IMR-90 (cell line): ENCODE data around the gene PRKAR1B. TPM values are rescaled to one million over a fixed set of nuclear protein-coding genes. Genes with fewer than 3 reads are reported as not detected.

ENCODE experiments used
- ATAC-seq: fragments of 200-7000 bp; cut with Tn5 transposase; 2 replicates; pipeline ENCODE4 v1.9.1; 2020; ENCODE audit warnings: low read depth, mild to moderate bottlenecking, moderate library complexity
- BruUV-seq: library from RNA; stranded (reverse); fragments of 400-500 nt; replicated peaks from 2 replicates; lab custom pipeline; 2021; lab: Mats Ljungman, UMichigan
- CTCF ChIA-PET: fragments of 300-600 bp; formaldehyde crosslinking; extraction: SDS; loops from one replicate; lab custom pipeline; 2021; ENCODE audit warnings: antibody characterized with exemption; lab: Yijun Ruan, JAX
- POLR2A ChIA-PET: fragments of 300-600 bp; sonication (Branson Sonifier 250); formaldehyde crosslinking; loops from one replicate; lab custom pipeline; 2022; ENCODE audit warnings: antibody characterized with exemption; ENCODE audit not compliant: unreplicated experiment; lab: Charles Lee
- DNase-seq: peaks from one replicate; pipeline ENCODE4 v3.0.0; 2013
- H2AFZ ChIP-seq: replicated peaks from 2 replicates; pipeline ENCODE3; 2013; ENCODE audit warnings: low read length, mild to moderate bottlenecking; ENCODE audit not compliant: poor library complexity
- H2AK5ac ChIP-seq: 2 replicates; pipeline ENCODE4 v1.6.1; 2013; ENCODE audit warnings: low read depth, low read length, inconsistent platforms
- H2AK9ac ChIP-seq: replicated peaks from 2 replicates; pipeline ENCODE3; 2013; ENCODE audit warnings: mild to moderate bottlenecking, low read depth, low read length, moderate library complexity; ENCODE audit not compliant: poor library complexity
- H2BK120ac ChIP-seq: 2 replicates; pipeline ENCODE4 v1.6.1; 2013; ENCODE audit warnings: low read depth, low read length, inconsistent platforms
- H2BK15ac ChIP-seq: 3 replicates; pipeline ENCODE4 v1.6.1; 2013; ENCODE audit warnings: low read depth, low read length, inconsistent platforms
- H2BK20ac ChIP-seq: 2 replicates; pipeline ENCODE4 v1.6.1; 2013; ENCODE audit warnings: low read depth, mild to moderate bottlenecking, inconsistent platforms, low read length, moderate library complexity
- H2BK5ac ChIP-seq: 2 replicates; pipeline ENCODE4 v1.6.1; 2013; ENCODE audit warnings: mild to moderate bottlenecking, low read depth, low read length, inconsistent platforms; ENCODE audit not compliant: poor library complexity, severe bottlenecking
- H3K14ac ChIP-seq: replicated peaks from 2 replicates; pipeline ENCODE4 v1.6.1; 2013; ENCODE audit warnings: low read depth, low read length, inconsistent platforms
- H3K18ac ChIP-seq: 2 replicates; pipeline ENCODE4 v1.6.1; 2013; ENCODE audit warnings: low read depth, low read length, control low read depth
- H3K23ac ChIP-seq: 2 replicates; pipeline ENCODE4 v1.6.1; 2013; ENCODE audit warnings: low read depth, low read length, inconsistent platforms
- H3K27ac ChIP-seq: 2 replicates; pipeline ENCODE4 v1.5.1; 2013; ENCODE audit warnings: mild to moderate bottlenecking, control low read depth, low read length; ENCODE audit not compliant: insufficient read depth
- H3K27me3 ChIP-seq: 2 replicates; pipeline ENCODE4 v1.6.1; 2013; ENCODE audit warnings: low read length; ENCODE audit not compliant: control insufficient read depth, insufficient read depth
- H3K36me3 ChIP-seq: 2 replicates; pipeline ENCODE4 v1.6.1; 2013; ENCODE audit warnings: low read length, mixed read lengths; ENCODE audit not compliant: control insufficient read depth, insufficient read depth
- H3K4ac ChIP-seq: 2 replicates; pipeline ENCODE4 v1.6.1; 2013; ENCODE audit warnings: low read depth, low read length, inconsistent platforms
- H3K4me1 ChIP-seq: 2 replicates; pipeline ENCODE4 v1.6.1; 2013; ENCODE audit warnings: low read length, mixed read lengths; ENCODE audit not compliant: control insufficient read depth, insufficient read depth
- H3K4me2 ChIP-seq: 2 replicates; pipeline ENCODE4 v1.6.1; 2013; ENCODE audit warnings: low read depth, mild to moderate bottlenecking, control low read depth, low read length, moderate library complexity
- H3K4me3 ChIP-seq: 2 replicates; pipeline ENCODE4 v1.5.1; 2013; ENCODE audit warnings: low read depth, mild to moderate bottlenecking, control low read depth, low read length, moderate library complexity; ENCODE audit not compliant: insufficient read depth
- H3K56ac ChIP-seq: 2 replicates; pipeline ENCODE4 v1.6.1; 2013; ENCODE audit warnings: low read length, inconsistent platforms; ENCODE audit not compliant: insufficient read depth; ENCODE audit errors: extremely low read depth
- H3K79me1 ChIP-seq, 2 experiments: 2 replicates each; pipeline ENCODE4 v1.6.1; 2013; ENCODE audit warnings: low read length in 2 of 2, inconsistent platforms in 1 of 2, low read depth in 1 of 2
- H3K9ac ChIP-seq: 2 replicates; pipeline ENCODE4 v1.6.1; 2013; ENCODE audit warnings: low read depth, low read length, control low read depth
- H3K9me1 ChIP-seq: 2 replicates; pipeline ENCODE4 v1.6.1; 2013; ENCODE audit warnings: low read length, inconsistent platforms; ENCODE audit not compliant: insufficient read depth
- H3K9me3 ChIP-seq: 2 replicates; pipeline ENCODE4 v1.6.1; 2013; ENCODE audit warnings: low read length; ENCODE audit not compliant: control insufficient read depth, insufficient read depth
- H4K20me1 ChIP-seq: 2 replicates; pipeline ENCODE4 v1.6.1; 2013; ENCODE audit warnings: low read length, inconsistent platforms; ENCODE audit not compliant: insufficient read depth
- H4K5ac ChIP-seq: 2 replicates; pipeline ENCODE4 v1.6.1; 2013; ENCODE audit warnings: mild to moderate bottlenecking, low read depth, low read length, control low read depth
- H4K8ac ChIP-seq, 2 experiments: 2 replicates each; pipeline ENCODE4 v1.6.1; 2013; ENCODE audit warnings: low read depth in 2 of 2, low read length in 2 of 2, control low read depth in 1 of 2, inconsistent platforms in 1 of 2
- H4K91ac ChIP-seq: 2 replicates; pipeline ENCODE4 v1.6.1; 2013; ENCODE audit warnings: low read depth, low read length, inconsistent platforms; ENCODE audit not compliant: insufficient read depth
- BHLHE40 ChIP-seq: fragments of 150-350 bp; IDR thresholded peaks from 2 replicates; pipeline ENCODE4 v1.6.1; 2016; ENCODE audit warnings: mild to moderate bottlenecking, low read depth, low read length
- CEBPB ChIP-seq: IDR thresholded peaks from 2 replicates; pipeline ENCODE4 v1.6.1; 2012; ENCODE audit warnings: low read depth, low read length, improper control_type of control experiment
- CHD1 ChIP-seq: IDR thresholded peaks from 2 replicates; pipeline ENCODE4 v1.6.1; 2012; ENCODE audit warnings: low read depth, low read length, improper control_type of control experiment
- FOS ChIP-seq: fragments of 150-350 bp; IDR thresholded peaks from 2 replicates; pipeline ENCODE4 v1.6.1; 2016; ENCODE audit warnings: low read depth, low read length
- MAFK ChIP-seq: IDR thresholded peaks from 2 replicates; pipeline ENCODE4 v1.6.1; 2012; ENCODE audit warnings: low read depth, low read length, improper control_type of control experiment
- MAZ ChIP-seq: IDR thresholded peaks from 2 replicates; pipeline ENCODE4 v1.6.1; 2012; ENCODE audit warnings: low read depth, mild to moderate bottlenecking, low read length, improper control_type of control experiment, moderate library complexity, borderline replicate concordance
- MXI1 ChIP-seq: IDR thresholded peaks from 2 replicates; pipeline ENCODE4 v1.6.1; 2012; ENCODE audit warnings: low read depth, mild to moderate bottlenecking, low read length, moderate library complexity, borderline replicate concordance
- NFE2L2 ChIP-seq: fragments of 150-350 bp; IDR thresholded peaks from 2 replicates; pipeline ENCODE4 v1.6.1; 2016; ENCODE audit warnings: low read depth, mild to moderate bottlenecking, low read length
- POLR2A ChIP-seq: IDR thresholded peaks from 2 replicates; pipeline ENCODE4 v1.6.1; 2012; ENCODE audit warnings: mild to moderate bottlenecking, low read depth, low read length
- RAD21 ChIP-seq: IDR thresholded peaks from 2 replicates; pipeline ENCODE4 v1.6.1; 2012; ENCODE audit warnings: low read length, improper control_type of control experiment
- RCOR1 ChIP-seq: IDR thresholded peaks from 2 replicates; pipeline ENCODE4 v1.6.1; 2012; ENCODE audit warnings: mild to moderate bottlenecking, low read length, improper control_type of control experiment; ENCODE audit not compliant: insufficient replicate concordance
- RFX5 ChIP-seq: IDR thresholded peaks from 2 replicates; pipeline ENCODE4 v1.8.0; 2012; ENCODE audit warnings: low read depth, mild to moderate bottlenecking, low read length, moderate library complexity
- SMC3 ChIP-seq: fragments of 150-350 bp; IDR thresholded peaks from 2 replicates; pipeline ENCODE4 v1.6.1; 2016; ENCODE audit warnings: low read depth, mild to moderate bottlenecking, antibody characterized with exemption, low read length, moderate library complexity
- WGBS, 2 experiments: methylation state at CpG; one replicate each; pipeline versions ENCODE4 v1.1.5 to v1.1.7; 2013; ENCODE audit warnings: missing lambda C conversion rate in 2 of 2; ENCODE audit not compliant: insufficient read length in 1 of 2; ENCODE audit errors: extremely low coverage in 2 of 2; 5-methylcytosine and 5-hydroxymethylcytosine counted together
- dilution Hi-C: fragments of 300-500 bp; cut with HindIII; formaldehyde crosslinking; loops from one replicate; pipeline ENCODE4 v1.14.3; 2018; ENCODE audit warnings: low sequenced_read_pairs; ENCODE audit not compliant: unreplicated experiment
- in situ Hi-C: fragments of 300-500 bp; cut with MboI; formaldehyde crosslinking; loops from 3 replicates; pipeline ENCODE4 v1.14.3; 2019; ENCODE audit warnings: low sequenced_read_pairs, inconsistent platforms, mixed read lengths
- intact Hi-C: fragments of 100-400 bp; cut with micrococcal nuclease; formaldehyde crosslinking; loops from 2 replicates; pipeline ENCODE4 v1.10.0; 2022
- polyA plus RNA-seq, 3 experiments: library from polyadenylated mRNA; depleted of rRNA; stranded (reverse); fragments of >200 nt; gene quantifications; 2 replicates each; pipeline ENCODE4 v1.2.3, GENCODE V29; 2012; ENCODE audit warnings: low replicate concordance in 1 of 3
- total RNA-seq: library from RNA; depleted of rRNA; stranded (reverse); fragments of >200 nt; gene quantifications from 2 replicates; pipeline ENCODE4 v1.2.3, GENCODE V29; 2012
- TF ChIP-seq, protein P1 (sequence below): conservative IDR thresholded peaks from 2 replicates; pipeline ENCODE4 v1.5.1; 2012; ENCODE audit warnings: mild to moderate bottlenecking, low read depth, low read length, improper control_type of control experiment
- TF ChIP-seq, protein P2 (sequence below): fragments of 150-350 bp; IDR thresholded peaks from 2 replicates; pipeline ENCODE4 v1.6.1; 2016; ENCODE audit warnings: low read depth, mild to moderate bottlenecking, low read length, moderate library complexity, borderline replicate concordance
- TF ChIP-seq, protein P3 (sequence below): fragments of 150-350 bp; IDR thresholded peaks from 2 replicates; pipeline ENCODE4 v1.6.1; 2017; ENCODE audit warnings: mild to moderate bottlenecking, antibody characterized with exemption, low read length, low read depth

The PRKAR1B gene
- total and polyA plus RNA-seq, 2 of the 4 experiments (the other 2 are of a cell fraction) = 15.2 to 20.2 TPM

DNA sequence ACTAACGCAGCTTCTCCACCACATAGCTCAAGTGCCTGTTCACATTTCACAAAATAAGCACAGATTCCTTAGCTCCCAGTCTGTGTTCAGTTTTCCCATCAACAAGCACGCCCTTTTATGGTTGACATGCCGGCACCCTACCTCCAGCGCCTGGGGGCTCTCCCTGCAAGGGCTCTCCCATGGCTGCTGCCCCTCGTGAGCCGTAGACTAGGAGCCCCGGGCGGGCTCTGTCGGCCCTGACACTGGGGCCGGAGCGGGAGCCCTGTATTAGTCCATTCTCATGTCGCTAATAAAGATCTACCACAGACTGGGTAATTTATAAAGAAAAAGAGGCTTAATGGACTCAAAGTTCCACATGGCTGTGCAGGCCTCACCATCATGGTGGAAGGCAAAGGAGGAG, 34.0 kb upstream of the PRKAR1B start:
- no peak overlapping the region for H3K4ac ChIP-seq
- H3K27ac ChIP-seq = no peak overlapping the region
- H3K4me1 ChIP-seq = no peaks in the 10 kb centered on the region
- in situ Hi-C loops = no loop called here
- CTCF ChIA-PET = no interaction called here
- TF ChIP-seq BHLHE40 (no peak), FOS (no peak), CEBPB (no peak), RFX5 (no peak), MXI1 (no peak), RCOR1 (no peak), MAFK (no peak), POLR2A (no peak), RAD21 (no peak), SMC3 (no peak), CHD1 (no peak), MAZ (no peak), NFE2L2 (no peak)
- TF ChIP-seq, protein P1, sequence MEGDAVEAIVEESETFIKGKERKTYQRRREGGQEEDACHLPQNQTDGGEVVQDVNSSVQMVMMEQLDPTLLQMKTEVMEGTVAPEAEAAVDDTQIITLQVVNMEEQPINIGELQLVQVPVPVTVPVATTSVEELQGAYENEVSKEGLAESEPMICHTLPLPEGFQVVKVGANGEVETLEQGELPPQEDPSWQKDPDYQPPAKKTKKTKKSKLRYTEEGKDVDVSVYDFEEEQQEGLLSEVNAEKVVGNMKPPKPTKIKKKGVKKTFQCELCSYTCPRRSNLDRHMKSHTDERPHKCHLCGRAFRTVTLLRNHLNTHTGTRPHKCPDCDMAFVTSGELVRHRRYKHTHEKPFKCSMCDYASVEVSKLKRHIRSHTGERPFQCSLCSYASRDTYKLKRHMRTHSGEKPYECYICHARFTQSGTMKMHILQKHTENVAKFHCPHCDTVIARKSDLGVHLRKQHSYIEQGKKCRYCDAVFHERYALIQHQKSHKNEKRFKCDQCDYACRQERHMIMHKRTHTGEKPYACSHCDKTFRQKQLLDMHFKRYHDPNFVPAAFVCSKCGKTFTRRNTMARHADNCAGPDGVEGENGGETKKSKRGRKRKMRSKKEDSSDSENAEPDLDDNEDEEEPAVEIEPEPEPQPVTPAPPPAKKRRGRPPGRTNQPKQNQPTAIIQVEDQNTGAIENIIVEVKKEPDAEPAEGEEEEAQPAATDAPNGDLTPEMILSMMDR = no peak
- TF ChIP-seq, protein P2, sequence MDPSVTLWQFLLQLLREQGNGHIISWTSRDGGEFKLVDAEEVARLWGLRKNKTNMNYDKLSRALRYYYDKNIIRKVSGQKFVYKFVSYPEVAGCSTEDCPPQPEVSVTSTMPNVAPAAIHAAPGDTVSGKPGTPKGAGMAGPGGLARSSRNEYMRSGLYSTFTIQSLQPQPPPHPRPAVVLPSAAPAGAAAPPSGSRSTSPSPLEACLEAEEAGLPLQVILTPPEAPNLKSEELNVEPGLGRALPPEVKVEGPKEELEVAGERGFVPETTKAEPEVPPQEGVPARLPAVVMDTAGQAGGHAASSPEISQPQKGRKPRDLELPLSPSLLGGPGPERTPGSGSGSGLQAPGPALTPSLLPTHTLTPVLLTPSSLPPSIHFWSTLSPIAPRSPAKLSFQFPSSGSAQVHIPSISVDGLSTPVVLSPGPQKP = no peak
- TF ChIP-seq, protein P3, sequence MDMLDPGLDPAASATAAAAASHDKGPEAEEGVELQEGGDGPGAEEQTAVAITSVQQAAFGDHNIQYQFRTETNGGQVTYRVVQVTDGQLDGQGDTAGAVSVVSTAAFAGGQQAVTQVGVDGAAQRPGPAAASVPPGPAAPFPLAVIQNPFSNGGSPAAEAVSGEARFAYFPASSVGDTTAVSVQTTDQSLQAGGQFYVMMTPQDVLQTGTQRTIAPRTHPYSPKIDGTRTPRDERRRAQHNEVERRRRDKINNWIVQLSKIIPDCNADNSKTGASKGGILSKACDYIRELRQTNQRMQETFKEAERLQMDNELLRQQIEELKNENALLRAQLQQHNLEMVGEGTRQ = no peak
- ATAC-seq (no peak), DNase-seq (no peak)
- no peaks in the 10 kb centered on the region for H3K9me3 ChIP-seq
- no peaks in the 10 kb centered on the region for H3K79me1 ChIP-seq
- H2BK20ac ChIP-seq = no peak overlapping the region
- H2AFZ ChIP-seq = no peak overlapping the region
- POLR2A ChIA-PET = no interaction called here
- no peak overlapping the region for H4K5ac ChIP-seq
- no peaks in the 10 kb centered on the region; the same call in 1 of the 2 replicates for H3K9me1 ChIP-seq
- no peak overlapping the region for H3K14ac ChIP-seq
- no peak overlapping the region for H2BK5ac ChIP-seq
- no TSS peak for BruUV-seq
- H3K4me3 ChIP-seq = no peak overlapping the region
- no peak overlapping the region for H2BK15ac ChIP-seq
- no peak overlapping the region for H2BK120ac ChIP-seq
- no peak overlapping the region for H2AK9ac ChIP-seq
- H3K18ac ChIP-seq = no peak overlapping the region
- no peak overlapping the region for H2AK5ac ChIP-seq
- H4K20me1 ChIP-seq = no peaks in the 10 kb centered on the region
- H3K56ac ChIP-seq = no peak overlapping the region
- 100% methylated on average over 3 of the region's 12 CpGs; no CpG with 5 or more reads in 1 of the 2 experiments for WGBS, 2 experiments
- H4K91ac ChIP-seq = no peak overlapping the region
- dilution Hi-C loops = no loop called here
- no peak overlapping the region for H3K9ac ChIP-seq
- intact Hi-C loops = no loop called here
- H3K27me3 ChIP-seq = no peaks in the 10 kb centered on the region
- H4K8ac ChIP-seq = no peak overlapping the region
- H3K4me2 ChIP-seq = no peak overlapping the region
- H3K23ac ChIP-seq = no peak overlapping the region
- H3K36me3 ChIP-seq = peaks cover 53% of the 10 kb centered on the region
